Heart left ventricle (tissue), 16 donors: ENCODE measurements around the gene SUN1. TPM values are rescaled to one million over a fixed set of nuclear protein-coding genes. Genes with fewer than 3 reads are reported as not detected.

Source experiments
- ATAC-seq, 4 donors: fragments of 200-7000 bp; cut with Tn5 transposase; one replicate each; pipeline ENCODE4 v1.9.1; 2020 to 2022; ENCODE audit warnings: moderate library complexity in 4 of 4, mild to moderate bottlenecking in 3 of 4, moderate number of reproducible peaks in 1 of 4
- DNase-seq, 5 donors: peaks; one replicate each; pipeline ENCODE4 v3.0.0-alpha.2; 2020
- H3K27ac ChIP-seq, 12 donors: fragments of 200-600 bp; sonication (generic) in 4 of 12; one replicate each; pipeline versions ENCODE4 v1.5.0 to v1.8.0; 2016 to 2022; ENCODE audit warnings: mild to moderate bottlenecking in 2 of 12
- H3K27me3 ChIP-seq, 9 donors: fragments of 200-600 bp; sonication (generic) in 2 of 9; one replicate each; pipeline versions ENCODE4 v1.5.1 to v1.8.0; 2016 to 2022; ENCODE audit warnings: mild to moderate bottlenecking in 3 of 9
- H3K36me3 ChIP-seq, 9 donors: fragments of 200-600 bp; sonication (generic) in 2 of 9; one replicate each; pipeline versions ENCODE4 v1.5.0 to v1.8.0; 2018 to 2022; ENCODE audit warnings: mild to moderate bottlenecking in 2 of 9
- H3K4me1 ChIP-seq, 12 donors: fragments of 200-600 bp; sonication (generic) in 4 of 12; one replicate each; pipeline versions ENCODE4 v1.5.0 to v1.8.0; 2016 to 2022; ENCODE audit warnings: mild to moderate bottlenecking in 3 of 12
- H3K4me3 ChIP-seq, 12 donors: fragments of 200-600 bp; sonication (generic) in 4 of 12; one replicate each; pipeline versions ENCODE4 v1.5.0 to v1.8.0; 2017 to 2022; ENCODE audit warnings: mild to moderate bottlenecking in 9 of 12, moderate library complexity in 4 of 12
- H3K9me3 ChIP-seq, 12 donors: fragments of 200-600 bp; sonication (generic) in 4 of 12; one replicate each; pipeline versions ENCODE4 v1.5.0 to v1.8.0; 2016 to 2022; ENCODE audit warnings: mild to moderate bottlenecking in 1 of 12
- CTCF ChIP-seq, 12 donors: fragments of 200-600 bp; sonication (generic) in 4 of 12; IDR thresholded peaks; one replicate each; pipeline versions ENCODE4 v1.5.0 to v1.8.0; 2018 to 2022; ENCODE audit warnings: antibody characterized with exemption in 12 of 12, mild to moderate bottlenecking in 5 of 12
- POLR2A ChIP-seq, 2 donors: fragments of 450-650 bp; IDR thresholded peaks; one replicate each; pipeline ENCODE4 v1.6.1; 2017; ENCODE audit warnings: antibody characterized with exemption in 2 of 2, mild to moderate bottlenecking in 2 of 2, moderate library complexity in 2 of 2
- WGBS, 4 donors: extraction: QIAGEN DNeasy Blood & Tissue Kit in 2 of 4; methylation state at CpG; one replicate each; pipeline versions ENCODE4 v1.1.5 to v1.1.7; 2013 to 2018; 5-methylcytosine and 5-hydroxymethylcytosine counted together
- intact Hi-C, 10 donors: fragments of 100-400 bp; cut with DNase I; formaldehyde crosslinking; loops; one replicate each; pipeline versions ENCODE4 v1.11.1 to v1.14.2; 2022
- polyA plus RNA-seq, 2 donors: library from polyadenylated mRNA; stranded (reverse); fragments of 200-250 nt; gene quantifications; one replicate each; pipeline ENCODE4 v1.2.3, GENCODE V29; 2013
- total RNA-seq, 9 donors: library from RNA; depleted of rRNA in 2 of 9; stranded (reverse); fragments of >200 nt in 2 of 9; fragmentation: NEBNext Ultra II Directional in 3 of 9; extraction: Animal tissue kit (Norgen Biotek cat#: 25700) in 3 of 9; gene quantifications; one replicate each; pipeline versions ENCODE4 v1.1.0 to v1.2.4, GENCODE V29; 2016 to 2023
- donor health status: ischemic (EF 13 %, LVEDD 7.1; RV severe dilation, severe dysfunction).
- donor health status: healthy with polysubstance abuse.
- donor health status: DM: no; HTN: yes; CAD: no.
- donor health status: DM: no; HTN: no; CAD: no.
- donor health status: ischemic (EF 25% LVEDD 6.9; RV normal size, moderate dysfunction).
- donor health status: ischemic (EF 25% LVEDD 5.7; RV mildly dilated, moderate dysfunction).
- donor health status: healthy.
- donor health status: DM: yes; HTN: yes; CAD: no.
- donor health status: ischemic (EF 35%, LVEDD 5.7; RV mildly dilated, moderate dysfunction).
- donor health status: nonischemic (EF 11% LVEDD 7.7; RV severe dilation, severe dysfunction).
- donor health status: DM: yes; HTN: yes; CAD: no.
- donor health status: PGD.
- donor health status: ischemic (EF 29% LVEDD 5.4; RV normal size, mild dysfunction).
- donor health status: nonischemic (EF 23%, LVEDD 6.1; RV moderate dilation, normal function).

SUN1 gene
- total and polyA plus RNA-seq, 11 donors = 111 to 203 (median 151) TPM

- peak overlapping the region in 11 of 12 donors; percentile 9 to 67 (median 50) for H3K4me3 ChIP-seq
Observed at GRCh38 chr7:875476-876076, 43.3 kb downstream of the SUN1 start.

GRCh38 chr7:876077-876971, 44.0 kb downstream of the SUN1 start, which contains the start of gene GET4:
Gene GET4 (plus strand): TSS chr7:876554. CDS start chr7:876646, 92 bp downstream.
- ATAC-seq (peak; percentile 73 to 84 (median 80)), DNase-seq (peak; percentile 96 to 99 (median 98))
- TF ChIP-seq POLR2A (IDR thresholded peaks at IDR 0.05) (peak; percentile 48 to 78), CTCF (IDR thresholded peaks at IDR 0.05) (peak in 9 of 12 donors; percentile 23 to 57 (median 32))
- H3K27me3 ChIP-seq = no peaks in the 10 kb centered on the region
- peaks cover 10 to 67% (median 45%) of the 10 kb centered on the region in 12 donors for H3K4me1 ChIP-seq
- 0 to 1% (median 1%) methylated on average over 44 to 129 of the region's 129 CpGs for whole genome bisulfite sequencing, 4 donors
- intact Hi-C loops = loop anchor here in 3 of 10 donors (5.0 to 10.0 kb wide), 3 partner anchors 354 to 552 kb away; partner anchors contain the start of gene PDGFA (in 1 of the 3)
- no peaks in the 10 kb centered on the region for H3K9me3 ChIP-seq
- H3K4me3 ChIP-seq = peak within 1 kb of the TSS; percentile 67 to 98 (median 86)
- peak within 1 kb of the TSS; percentile 69 to 95 (median 89) for H3K27ac ChIP-seq
- peaks cover 0 to 40% (median 22%) of the 10 kb centered on the region in 9 donors for H3K36me3 ChIP-seq

More at GRCh38 chr7:875476-876076, 43.3 kb downstream of the SUN1 start:
- intact Hi-C loops = loop anchor here in 4 of 10 donors (2.0 to 10.0 kb wide), 5 partner anchors 89 to 551 kb away; partner anchors contain the start of gene PDGFA (in 1 of the 4)
- Histone ChIP-seq H3K27me3 (no peaks in the 10 kb centered on the region), H3K4me1 (peaks cover 10 to 66% (median 42%) of the 10 kb centered on the region in 12 donors), H3K27ac (peak overlapping the region; percentile 6 to 89 (median 82)), H3K9me3 (no peaks in the 10 kb centered on the region), H3K36me3 (peaks cover 0 to 47% (median 30%) of the 10 kb centered on the region in 9 donors)
- WGBS, 4 donors = 76 to 82% (median 81%) methylated on average over 26 to 27 of the region's 27 CpGs
- peak in 1 of 4 donors; percentile 1 for ATAC-seq
- TF ChIP-seq POLR2A (IDR thresholded peaks at IDR 0.05) = no peak
- peak in 2 of 5 donors; percentile 56 to 73 for DNase-seq

GRCh38 chr7:876972-877311, 44.7 kb downstream of the SUN1 start:
- ATAC-seq (peak in 1 of 4 donors; percentile 5), DNase-seq (no peak)
- Histone ChIP-seq H3K36me3 (peaks cover 0 to 34% (median 16%) of the 10 kb centered on the region in 9 donors), H3K4me3 (peak overlapping the region; percentile 67 to 98 (median 86)), H3K27ac (peak overlapping the region; percentile 69 to 95 (median 88)), H3K27me3 (no peaks in the 10 kb centered on the region), H3K9me3 (no peaks in the 10 kb centered on the region), H3K4me1 (peaks cover 10 to 65% (median 45%) of the 10 kb centered on the region in 12 donors)
- TF ChIP-seq CTCF (IDR thresholded peaks at IDR 0.05) (no peak), POLR2A (IDR thresholded peaks at IDR 0.05) (no peak)
- 0 to 2% (median 1%) methylated on average over 26 of the region's 26 CpGs for WGBS, 4 donors
- intact Hi-C loops = loop anchor here in 3 of 10 donors (5.0 to 10.0 kb wide), 3 partner anchors 355 to 552 kb away; partner anchors contain the start of gene PDGFA (in 1 of the 3)
